Caco-2 (cell line): ENCODE data around the gene P2RY1. TPM values are rescaled to one million over a fixed set of nuclear protein-coding genes. Genes with fewer than 3 reads are reported as not detected.

Source experiments
- BruUV-seq: library from RNA; stranded (reverse); fragments of 400-500 nt; replicated peaks from 2 replicates; lab custom pipeline; 2021; lab: Mats Ljungman, UMichigan
- CTCF ChIA-PET: fragments of 300-600 bp; sonication (Branson Sonifier 250); formaldehyde crosslinking; loops from one replicate; lab custom pipeline; 2022; ENCODE audit warnings: antibody characterized with exemption; lab: Charles Lee
- POLR2A ChIA-PET: fragments of 300-600 bp; sonication (Branson Sonifier 250); formaldehyde crosslinking; loops from one replicate; lab custom pipeline; 2022; ENCODE audit warnings: antibody characterized with exemption; lab: Charles Lee
- DNase-seq, 2 experiments: peaks; one replicate each; pipeline versions ENCODE4 v3.0.0 to v3.0.0-alpha.2; 2020 to 2022
- H3K27me3 ChIP-seq: replicated peaks from 2 replicates; pipeline ENCODE4 v1.6.0; 2011; ENCODE audit warnings: low read length; ENCODE audit not compliant: control insufficient read depth, insufficient read depth
- H3K36me3 ChIP-seq: 2 replicates; pipeline ENCODE4 v1.5.1; 2011; ENCODE audit warnings: low read length; ENCODE audit not compliant: control insufficient read depth, insufficient read depth
- H3K4me1 ChIP-seq: fragments of 250-450 bp; sonication (Bioruptor Pico); 2 replicates; pipeline ENCODE4 v1.5.1; 2020; ENCODE audit warnings: mild to moderate bottlenecking
- H3K4me3 ChIP-seq: 2 replicates; pipeline ENCODE4 v1.5.1; 2011; ENCODE audit warnings: low read depth, mild to moderate bottlenecking, control low read depth, low read length
- H3K9me3 ChIP-seq: fragments of 250-450 bp; sonication (Bioruptor Pico); 2 replicates; pipeline ENCODE4 v1.5.1; 2020; ENCODE audit warnings: mild to moderate bottlenecking, moderate library complexity
- H3K27ac Mint-ChIP-seq: one replicate; pipeline ENCODE4 v1.8.0; 2022; ENCODE audit warnings: mixed read lengths; ENCODE audit not compliant: unreplicated experiment
- H3K27me3 Mint-ChIP-seq: one replicate; pipeline ENCODE4 v1.8.0; 2022; ENCODE audit warnings: mixed read lengths; ENCODE audit not compliant: insufficient read depth, unreplicated experiment
- H3K36me3 Mint-ChIP-seq: one replicate; pipeline ENCODE4 v1.8.0; 2022; ENCODE audit warnings: mild to moderate bottlenecking, mixed read lengths; ENCODE audit not compliant: insufficient read depth, unreplicated experiment
- H3K4me1 Mint-ChIP-seq: one replicate; pipeline ENCODE4 v1.8.0; 2022; ENCODE audit warnings: low read depth, mixed read lengths; ENCODE audit not compliant: unreplicated experiment
- H3K4me3 Mint-ChIP-seq: one replicate; pipeline ENCODE4 v1.8.0; 2022; ENCODE audit warnings: mild to moderate bottlenecking, moderate library complexity, mixed read lengths; ENCODE audit not compliant: unreplicated experiment
- H3K9me3 Mint-ChIP-seq: one replicate; pipeline ENCODE4 v1.8.0; 2022; ENCODE audit warnings: mixed read lengths; ENCODE audit not compliant: unreplicated experiment
- CTCF ChIP-seq, 2 experiments: fragments of 200-600 bp in 1 of 2; IDR thresholded peaks; 1 replicate in 1 of 2; 2 replicates in 1 of 2; pipeline versions ENCODE4 v1.5.1 to v1.8.0; 2011 to 2022; ENCODE audit warnings: antibody characterized with exemption in 1 of 2, control low read depth in 1 of 2, inconsistent platforms in 1 of 2, low read depth in 1 of 2, low read length in 1 of 2, mild to moderate bottlenecking in 1 of 2, moderate library complexity in 1 of 2; ENCODE audit not compliant: insufficient read depth in 1 of 2, severe bottlenecking in 1 of 2, unreplicated experiment in 1 of 2
- intact Hi-C: fragments of 100-400 bp; cut with micrococcal nuclease; formaldehyde crosslinking; loops from one replicate; pipeline ENCODE4 v1.10.0; 2022; ENCODE audit not compliant: unreplicated experiment
- total RNA-seq: library from RNA; stranded (reverse); gene quantifications from 2 replicates; pipeline ENCODE4 v1.2.3, GENCODE V29; 2022

The P2RY1 gene
- total RNA-seq, 1 experiment from 2014 or later: 6.0 TPM

GRCh38 chr3:152823173-152823572 lies 11.8 kb upstream of the P2RY1 start:
- H3K36me3 Mint-ChIP-seq: no peaks in the 10 kb centered on the region
- TF ChIP-seq CTCF (IDR thresholded peaks at IDR 0.05; ENCODE audit: insufficient read depth in 1 of 2, low read depth in 1 of 2, low read length in 1 of 2, severe bottlenecking in 1 of 2, unreplicated experiment in 1 of 2): no peak
- no peaks in the 10 kb centered on the region for H3K27me3 Mint-ChIP-seq
- ChIA-PET POLR2A (no interaction called here), CTCF (no interaction called here)
- H3K36me3 ChIP-seq: no peaks in the 10 kb centered on the region
- H3K4me3 Mint-ChIP-seq: no peak overlapping the region
- H3K4me1 ChIP-seq: peaks cover 17% of the 10 kb centered on the region
- peaks cover 13% of the 10 kb centered on the region for H3K4me1 Mint-ChIP-seq
- BruUV-seq: no TSS peak
- H3K27ac Mint-ChIP-seq: no peak overlapping the region
- DNase-seq: no peak
- H3K4me3 ChIP-seq: no peak overlapping the region
- no peaks in the 10 kb centered on the region for H3K9me3 ChIP-seq
- no peaks in the 10 kb centered on the region for H3K27me3 ChIP-seq
- H3K9me3 Mint-ChIP-seq: no peaks in the 10 kb centered on the region
- intact Hi-C loops: no loop called here

- Mint-ChIP-seq H3K9me3 (no peaks in the 10 kb centered on the region), H3K27me3 (no peaks in the 10 kb centered on the region), H3K36me3 (no peaks in the 10 kb centered on the region), H3K4me1 (peaks cover 13% of the 10 kb centered on the region), H3K27ac (no peak overlapping the region), H3K4me3 (no peak overlapping the region)
- intact Hi-C loops: no loop called here
- BruUV-seq: no TSS peak
- H3K9me3 ChIP-seq: no peaks in the 10 kb centered on the region
- TF ChIP-seq CTCF (IDR thresholded peaks at IDR 0.05; ENCODE audit: insufficient read depth in 1 of 2, low read depth in 1 of 2, low read length in 1 of 2, severe bottlenecking in 1 of 2, unreplicated experiment in 1 of 2): no peak
- H3K27me3 ChIP-seq: no peaks in the 10 kb centered on the region
- POLR2A ChIA-PET: no interaction called here
- CTCF ChIA-PET: no interaction called here
- no peak overlapping the region for H3K4me3 ChIP-seq
- H3K4me1 ChIP-seq: peaks cover 23% of the 10 kb centered on the region
- H3K36me3 ChIP-seq: no peaks in the 10 kb centered on the region
- no peak for DNase-seq
Observed at GRCh38 chr3:152823781-152824180, 11.2 kb upstream of the P2RY1 start.

- Histone ChIP-seq H3K27me3 (no peaks in the 10 kb centered on the region), H3K9me3 (no peaks in the 10 kb centered on the region), H3K4me3 (no peak overlapping the region), H3K36me3 (no peaks in the 10 kb centered on the region), H3K4me1 (peaks cover 23% of the 10 kb centered on the region)
- no peak for TF ChIP-seq CTCF (IDR thresholded peaks at IDR 0.05; ENCODE audit: insufficient read depth in 1 of 2, low read depth in 1 of 2, low read length in 1 of 2, severe bottlenecking in 1 of 2, unreplicated experiment in 1 of 2)
- Mint-ChIP-seq H3K4me1 (peaks cover 13% of the 10 kb centered on the region), H3K36me3 (no peaks in the 10 kb centered on the region), H3K27me3 (no peaks in the 10 kb centered on the region), H3K9me3 (no peaks in the 10 kb centered on the region), H3K27ac (no peak overlapping the region), H3K4me3 (no peak overlapping the region)
- ChIA-PET POLR2A (no interaction called here), CTCF (no interaction called here)
- DNase-seq: no peak
- BruUV-seq: no TSS peak
- intact Hi-C loops: no loop called here
Observed at GRCh38 chr3:152825566-152825965, 9.4 kb upstream of the P2RY1 start.
